ENCODE measurements around the gene HIVEP3. TPM values are rescaled to one million over a fixed set of nuclear protein-coding genes. Genes with fewer than 3 reads are reported as not detected.

Gene HIVEP3
- polyA plus RNA-seq, 1 of the 3 experiments (the other 2 are of a cell fraction): 6.4 TPM

DNA sequence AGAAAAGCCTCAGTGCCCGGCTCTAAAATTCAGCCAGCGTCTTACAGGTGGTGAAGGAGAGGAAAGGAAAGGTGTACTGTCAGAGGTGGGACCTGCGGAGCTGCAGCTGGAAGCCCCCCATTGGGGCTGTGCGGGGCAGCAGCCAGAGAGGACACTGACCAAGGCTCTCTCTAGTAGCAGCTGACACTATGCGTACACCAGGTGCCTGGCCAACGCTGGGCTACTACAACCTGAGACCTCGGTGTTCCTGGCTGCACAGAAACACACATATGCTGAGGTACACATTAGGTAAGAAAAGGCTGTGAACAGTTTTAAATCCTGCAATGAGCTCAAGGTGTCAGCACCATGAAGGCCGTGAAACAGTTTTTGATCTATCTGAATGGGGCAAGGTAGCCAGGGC lies 378.7 kb downstream of the HIVEP3 start:
- H3F3A ChIP-seq (replicated peaks; ENCODE audit: insufficient read depth): peaks cover 5% of the 10 kb centered on the region
- no peak overlapping the region for H3K9ac ChIP-seq
- no peak overlapping the region for H3K4me3 ChIP-seq (ENCODE audit: low read depth in 2 of 2, low read length in 1 of 2)
- peaks cover 5 to 23% of the 10 kb centered on the region in 2 experiments; a peak in 2 of 4 replicates for H3K4me1 ChIP-seq (ENCODE audit: control insufficient read depth in 1 of 2, insufficient read depth in 2 of 2, low read depth in 1 of 2, low read length in 1 of 2)
- no peaks in the 10 kb centered on the region for H3K9me3 ChIP-seq
- no peak for DNase-seq
- no peaks in the 10 kb centered on the region; the same call in 1 of the 2 replicates for H4K20me1 ChIP-seq (ENCODE audit: insufficient read depth)
- no peak overlapping the region for H3K4me2 ChIP-seq
- no peak overlapping the region for H3K27ac ChIP-seq (ENCODE audit: low read depth in 2 of 2, low read length in 1 of 2)
- H3K27me3 ChIP-seq (ENCODE audit: insufficient read depth): no peaks in the 10 kb centered on the region
- no peak for TF ChIP-seq YY1 (IDR thresholded peaks at IDR 0.05; ENCODE audit: low read depth)
- no peak for TF ChIP-seq TEAD4 (IDR thresholded peaks at IDR 0.05; ENCODE audit: borderline replicate concordance, insufficient read depth)
- TF ChIP-seq EP300 (IDR thresholded peaks at IDR 0.05; ENCODE audit: borderline replicate concordance in 1 of 2, low read depth in 1 of 2, low read length in 1 of 2): no peak
- no peak for TF ChIP-seq RCOR1 (IDR thresholded peaks at IDR 0.05; ENCODE audit: low read length)
- no peak for TF ChIP-seq FOSL2 (IDR thresholded peaks at IDR 0.05; ENCODE audit: borderline replicate concordance, low read depth)
- TF ChIP-seq, protein P1, sequence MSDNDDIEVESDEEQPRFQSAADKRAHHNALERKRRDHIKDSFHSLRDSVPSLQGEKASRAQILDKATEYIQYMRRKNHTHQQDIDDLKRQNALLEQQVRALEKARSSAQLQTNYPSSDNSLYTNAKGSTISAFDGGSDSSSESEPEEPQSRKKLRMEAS (IDR thresholded peaks at IDR 0.05; ENCODE audit: low read depth): no peak
- TF ChIP-seq, protein P2, sequence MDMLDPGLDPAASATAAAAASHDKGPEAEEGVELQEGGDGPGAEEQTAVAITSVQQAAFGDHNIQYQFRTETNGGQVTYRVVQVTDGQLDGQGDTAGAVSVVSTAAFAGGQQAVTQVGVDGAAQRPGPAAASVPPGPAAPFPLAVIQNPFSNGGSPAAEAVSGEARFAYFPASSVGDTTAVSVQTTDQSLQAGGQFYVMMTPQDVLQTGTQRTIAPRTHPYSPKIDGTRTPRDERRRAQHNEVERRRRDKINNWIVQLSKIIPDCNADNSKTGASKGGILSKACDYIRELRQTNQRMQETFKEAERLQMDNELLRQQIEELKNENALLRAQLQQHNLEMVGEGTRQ (IDR thresholded peaks at IDR 0.05; ENCODE audit: borderline replicate concordance, low read depth, low read length): no peak
- no peak for TF ChIP-seq RFX5 (IDR thresholded peaks at IDR 0.05; ENCODE audit: low read length)
- TF ChIP-seq CHD2 (IDR thresholded peaks at IDR 0.05; ENCODE audit: low read length, partially characterized antibody): no peak
- no peak for TF ChIP-seq NFIC (IDR thresholded peaks at IDR 0.05; ENCODE audit: borderline replicate concordance)
- TF ChIP-seq, protein P3, sequence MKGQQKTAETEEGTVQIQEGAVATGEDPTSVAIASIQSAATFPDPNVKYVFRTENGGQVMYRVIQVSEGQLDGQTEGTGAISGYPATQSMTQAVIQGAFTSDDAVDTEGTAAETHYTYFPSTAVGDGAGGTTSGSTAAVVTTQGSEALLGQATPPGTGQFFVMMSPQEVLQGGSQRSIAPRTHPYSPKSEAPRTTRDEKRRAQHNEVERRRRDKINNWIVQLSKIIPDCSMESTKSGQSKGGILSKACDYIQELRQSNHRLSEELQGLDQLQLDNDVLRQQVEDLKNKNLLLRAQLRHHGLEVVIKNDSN (IDR thresholded peaks at IDR 0.05; ENCODE audit: borderline replicate concordance, low read depth): no peak
- H3K36me3 ChIP-seq (replicated peaks in 1 of 2; ENCODE audit: control insufficient read depth in 1 of 2, insufficient read depth in 2 of 2, low read length in 1 of 2): no peaks in the 10 kb centered on the region
- no peaks in the 10 kb centered on the region for H3K9me2 ChIP-seq
- no peak overlapping the region for H2AFZ ChIP-seq (ENCODE audit: low read depth)
- no peaks in the 10 kb centered on the region for H3K79me2 ChIP-seq (ENCODE audit: insufficient read depth)
- CTCF ChIA-PET: interaction anchor here (2.6 to 4.3 kb wide), 2 partner anchors 23 to 34 kb away, joined by 14 to 20 read pairs; no protein-coding TSS in a partner anchor
- 94% methylated on average over 8 of the region's 8 CpGs for WGBS (ENCODE audit: low lambda C conversion rate)
- POLR2A ChIA-PET: no interaction called here

DNA sequence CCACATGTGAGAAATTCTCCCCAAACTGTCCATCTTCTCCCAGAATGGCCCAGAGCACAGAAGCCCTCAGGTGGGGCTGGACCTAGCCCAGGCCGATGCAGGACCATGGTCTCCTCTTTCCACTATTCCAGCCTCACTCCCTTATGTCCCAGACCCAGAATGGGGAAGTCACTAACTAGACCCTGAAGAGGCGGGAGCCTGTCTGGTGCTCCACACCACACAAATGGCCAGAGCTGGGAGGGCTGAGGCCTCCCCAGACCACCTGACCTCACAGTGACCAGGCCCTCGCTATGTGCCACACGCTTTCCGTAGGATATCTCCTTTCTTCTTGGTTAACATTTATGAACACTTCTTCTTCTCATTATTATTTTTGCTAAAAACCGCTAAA lies 379.3 kb downstream of the HIVEP3 start:
- Histone ChIP-seq H3K4me2 (no peak overlapping the region), H3K79me2 (ENCODE audit: insufficient read depth) (no peaks in the 10 kb centered on the region), H3K27me3 (ENCODE audit: insufficient read depth) (no peaks in the 10 kb centered on the region), H3K9ac (no peak overlapping the region), H3K27ac (ENCODE audit: low read depth in 2 of 2, low read length in 1 of 2) (no peak overlapping the region), H3K9me3 (no peaks in the 10 kb centered on the region), H3K4me3 (ENCODE audit: low read depth in 2 of 2, low read length in 1 of 2) (no peak overlapping the region), H3F3A (replicated peaks; ENCODE audit: insufficient read depth) (peaks cover 5% of the 10 kb centered on the region), H3K36me3 (replicated peaks in 1 of 2; ENCODE audit: control insufficient read depth in 1 of 2, insufficient read depth in 2 of 2, low read length in 1 of 2) (no peaks in the 10 kb centered on the region), H3K4me1 (ENCODE audit: control insufficient read depth in 1 of 2, insufficient read depth in 2 of 2, low read depth in 1 of 2, low read length in 1 of 2) (peaks cover 5 to 23% of the 10 kb centered on the region in 2 experiments; a peak in 2 of 4 replicates), H4K20me1 (ENCODE audit: insufficient read depth) (no peaks in the 10 kb centered on the region; the same call in 1 of the 2 replicates), H2AFZ (ENCODE audit: low read depth) (no peak overlapping the region), H3K9me2 (no peaks in the 10 kb centered on the region)
- no peak for DNase-seq
- ChIA-PET POLR2A (no interaction called here), CTCF (interaction anchor here (1.5 to 4.3 kb wide), 4 partner anchors 15 to 35 kb away, joined by 5 to 22 read pairs (median 16); no protein-coding TSS in a partner anchor)
- WGBS (ENCODE audit: low lambda C conversion rate): 95% methylated on average over 6 of the region's 6 CpGs
- TF ChIP-seq FOXJ3 (CRISPR knock-in tag; IDR thresholded peaks at IDR 0.05) (no peak), TCF12 (IDR thresholded peaks at IDR 0.05) (no peak), FOSL2 (IDR thresholded peaks at IDR 0.05; ENCODE audit: borderline replicate concordance, low read depth) (no peak), CHD2 (IDR thresholded peaks at IDR 0.05; ENCODE audit: low read length, partially characterized antibody) (no peak), YY1 (IDR thresholded peaks at IDR 0.05; ENCODE audit: low read depth) (no peak), FOXM1 (IDR thresholded peaks at IDR 0.05; ENCODE audit: low read depth) (no peak), MEF2A (IDR thresholded peaks at IDR 0.05; ENCODE audit: borderline replicate concordance, low read depth) (no peak), TEAD4 (IDR thresholded peaks at IDR 0.05; ENCODE audit: borderline replicate concordance, insufficient read depth) (no peak)
- TF ChIP-seq, protein P4, sequence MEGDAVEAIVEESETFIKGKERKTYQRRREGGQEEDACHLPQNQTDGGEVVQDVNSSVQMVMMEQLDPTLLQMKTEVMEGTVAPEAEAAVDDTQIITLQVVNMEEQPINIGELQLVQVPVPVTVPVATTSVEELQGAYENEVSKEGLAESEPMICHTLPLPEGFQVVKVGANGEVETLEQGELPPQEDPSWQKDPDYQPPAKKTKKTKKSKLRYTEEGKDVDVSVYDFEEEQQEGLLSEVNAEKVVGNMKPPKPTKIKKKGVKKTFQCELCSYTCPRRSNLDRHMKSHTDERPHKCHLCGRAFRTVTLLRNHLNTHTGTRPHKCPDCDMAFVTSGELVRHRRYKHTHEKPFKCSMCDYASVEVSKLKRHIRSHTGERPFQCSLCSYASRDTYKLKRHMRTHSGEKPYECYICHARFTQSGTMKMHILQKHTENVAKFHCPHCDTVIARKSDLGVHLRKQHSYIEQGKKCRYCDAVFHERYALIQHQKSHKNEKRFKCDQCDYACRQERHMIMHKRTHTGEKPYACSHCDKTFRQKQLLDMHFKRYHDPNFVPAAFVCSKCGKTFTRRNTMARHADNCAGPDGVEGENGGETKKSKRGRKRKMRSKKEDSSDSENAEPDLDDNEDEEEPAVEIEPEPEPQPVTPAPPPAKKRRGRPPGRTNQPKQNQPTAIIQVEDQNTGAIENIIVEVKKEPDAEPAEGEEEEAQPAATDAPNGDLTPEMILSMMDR (IDR thresholded peaks at IDR 0.05): no peak
- TF ChIP-seq, protein P2 (IDR thresholded peaks at IDR 0.05; ENCODE audit: borderline replicate concordance, low read depth, low read length): no peak
- TF ChIP-seq, protein P5, sequence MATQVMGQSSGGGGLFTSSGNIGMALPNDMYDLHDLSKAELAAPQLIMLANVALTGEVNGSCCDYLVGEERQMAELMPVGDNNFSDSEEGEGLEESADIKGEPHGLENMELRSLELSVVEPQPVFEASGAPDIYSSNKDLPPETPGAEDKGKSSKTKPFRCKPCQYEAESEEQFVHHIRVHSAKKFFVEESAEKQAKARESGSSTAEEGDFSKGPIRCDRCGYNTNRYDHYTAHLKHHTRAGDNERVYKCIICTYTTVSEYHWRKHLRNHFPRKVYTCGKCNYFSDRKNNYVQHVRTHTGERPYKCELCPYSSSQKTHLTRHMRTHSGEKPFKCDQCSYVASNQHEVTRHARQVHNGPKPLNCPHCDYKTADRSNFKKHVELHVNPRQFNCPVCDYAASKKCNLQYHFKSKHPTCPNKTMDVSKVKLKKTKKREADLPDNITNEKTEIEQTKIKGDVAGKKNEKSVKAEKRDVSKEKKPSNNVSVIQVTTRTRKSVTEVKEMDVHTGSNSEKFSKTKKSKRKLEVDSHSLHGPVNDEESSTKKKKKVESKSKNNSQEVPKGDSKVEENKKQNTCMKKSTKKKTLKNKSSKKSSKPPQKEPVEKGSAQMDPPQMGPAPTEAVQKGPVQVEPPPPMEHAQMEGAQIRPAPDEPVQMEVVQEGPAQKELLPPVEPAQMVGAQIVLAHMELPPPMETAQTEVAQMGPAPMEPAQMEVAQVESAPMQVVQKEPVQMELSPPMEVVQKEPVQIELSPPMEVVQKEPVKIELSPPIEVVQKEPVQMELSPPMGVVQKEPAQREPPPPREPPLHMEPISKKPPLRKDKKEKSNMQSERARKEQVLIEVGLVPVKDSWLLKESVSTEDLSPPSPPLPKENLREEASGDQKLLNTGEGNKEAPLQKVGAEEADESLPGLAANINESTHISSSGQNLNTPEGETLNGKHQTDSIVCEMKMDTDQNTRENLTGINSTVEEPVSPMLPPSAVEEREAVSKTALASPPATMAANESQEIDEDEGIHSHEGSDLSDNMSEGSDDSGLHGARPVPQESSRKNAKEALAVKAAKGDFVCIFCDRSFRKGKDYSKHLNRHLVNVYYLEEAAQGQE (IDR thresholded peaks at IDR 0.05; ENCODE audit: low read depth, low read length): no peak
- TF ChIP-seq, protein P1 (IDR thresholded peaks at IDR 0.05; ENCODE audit: low read depth): no peak
